GM12878 (cell line): ENCODE measurements around the gene SRRM2. TPM values are rescaled to one million over a fixed set of nuclear protein-coding genes. Genes with fewer than 3 reads are reported as not detected.

Experiments used
- ATAC-seq: fragments of 200-7000 bp; cut with Tn5 transposase; 3 replicates; pipeline ENCODE4 v1.9.1; 2020; ENCODE audit warnings: mild to moderate bottlenecking, moderate library complexity
- BruUV-seq: library from RNA; stranded (reverse); fragments of 400-500 nt; replicated peaks from 2 replicates; lab custom pipeline; 2021; lab: Mats Ljungman, UMichigan
- CTCF ChIA-PET: fragments of 300-600 bp; sonication (Branson Sonifier 250); formaldehyde crosslinking; extraction: SDS; loops from one replicate; lab custom pipeline; 2021; ENCODE audit warnings: inconsistent platforms; lab: Yijun Ruan, JAX
- POLR2A ChIA-PET: fragments of 350-600 bp; formaldehyde crosslinking; extraction: SDS; loops from one replicate; lab custom pipeline; 2021; ENCODE audit warnings: inconsistent platforms; lab: Charles Lee
- RAD21 ChIA-PET: fragments of 300-600 bp; sonication (Branson Sonifier 250); formaldehyde crosslinking; loops from one replicate; lab custom pipeline; 2023; ENCODE audit warnings: antibody characterized with exemption; ENCODE audit not compliant: unreplicated experiment; lab: Charles Lee
- SMC1A ChIA-PET: fragments of 300-600 bp; sonication (Branson Sonifier 250); formaldehyde crosslinking; loops from one replicate; lab custom pipeline; 2023; ENCODE audit not compliant: unreplicated experiment, uncharacterized antibody; lab: Charles Lee
- DNase-seq: peaks from one replicate; pipeline ENCODE4 v3.0.0-alpha.2; 2011; ENCODE audit warnings: low read depth, low spot score
- FAIRE-seq: peaks from 3 replicates; lab custom pipeline; 2011; peaks lifted over from hg19 to GRCh38; lab: Jason Lieb, UNC
- H2AFZ ChIP-seq: 2 replicates; pipeline ENCODE4 v1.6.0; 2011; ENCODE audit warnings: low read depth, low read length, control low read depth; ENCODE audit not compliant: control insufficient read depth
- H3K27ac ChIP-seq: 2 replicates; pipeline ENCODE4 v1.5.1; 2011; ENCODE audit warnings: control low read depth; ENCODE audit not compliant: control insufficient read depth, insufficient read depth
- H3K27me3 ChIP-seq, 2 experiments: replicated peaks in 1 of 2; 2 replicates each; pipeline versions ENCODE4 v1.6.0 to v1.6.1; 2011; ENCODE audit warnings: low read length in 1 of 2; ENCODE audit not compliant: control insufficient read depth in 2 of 2, insufficient read depth in 2 of 2
- H3K36me3 ChIP-seq, 2 experiments: 2 replicates each; pipeline ENCODE4 v1.5.1; 2011; ENCODE audit warnings: low read length in 1 of 2; ENCODE audit not compliant: control insufficient read depth in 2 of 2, insufficient read depth in 2 of 2
- H3K4me1 ChIP-seq: 2 replicates; pipeline ENCODE4 v1.6.1; 2011; ENCODE audit warnings: mild to moderate bottlenecking, low read length, moderate library complexity, mixed read lengths; ENCODE audit not compliant: control insufficient read depth, insufficient read depth
- H3K4me2 ChIP-seq: 2 replicates; pipeline ENCODE4 v1.6.0; 2011; ENCODE audit warnings: control low read depth; ENCODE audit not compliant: control insufficient read depth, insufficient read depth
- H3K4me3 ChIP-seq: fragments of 200-600 bp; sonication (generic); 2 replicates; pipeline ENCODE4 v1.5.1; 2016
- H3K79me2 ChIP-seq: 2 replicates; pipeline ENCODE4 v1.6.0; 2011; ENCODE audit warnings: low read length; ENCODE audit not compliant: control insufficient read depth, insufficient read depth
- H3K9ac ChIP-seq: 2 replicates; pipeline ENCODE4 v1.8.0; 2011; ENCODE audit warnings: low read length, control low read depth, mixed read lengths; ENCODE audit not compliant: control insufficient read depth, insufficient read depth
- H3K9me3 ChIP-seq: replicated peaks from 3 replicates; pipeline ENCODE4 v1.5.1; 2011; ENCODE audit warnings: mild to moderate bottlenecking, low read length; ENCODE audit not compliant: control insufficient read depth, insufficient read depth
- H4K20me1 ChIP-seq: 2 replicates; pipeline ENCODE4 v1.6.0; 2011; ENCODE audit not compliant: control insufficient read depth, insufficient read depth
- ASH2L ChIP-seq: fragments of 300-600, 200-600 bp; sonication (generic); IDR thresholded peaks from 2 replicates; pipeline ENCODE4 v1.6.1; 2017; ENCODE audit warnings: low read depth, mild to moderate bottlenecking, borderline replicate concordance
- CBFB ChIP-seq: IDR thresholded peaks from 2 replicates; pipeline ENCODE4 v1.6.1; 2016; ENCODE audit warnings: antibody characterized with exemption, low read depth
- CHD2 ChIP-seq: IDR thresholded peaks from 2 replicates; pipeline ENCODE4 v1.6.1; 2011; ENCODE audit warnings: low read depth, low read length, improper control_type of control experiment, borderline replicate concordance
- EZH2 ChIP-seq: IDR thresholded peaks from 2 replicates; pipeline ENCODE4 v1.6.1; 2012; ENCODE audit warnings: low read depth, mild to moderate bottlenecking, control low read depth, inconsistent platforms, low read length, borderline replicate concordance; ENCODE audit not compliant: control insufficient read depth
- GABPA ChIP-seq: IDR thresholded peaks from 2 replicates; pipeline ENCODE4 v1.6.1; 2014; ENCODE audit warnings: antibody characterized with exemption, low read depth, mild to moderate bottlenecking, inconsistent platforms
- HDAC2 ChIP-seq: fragments of 200-600 bp; sonication (generic); IDR thresholded peaks from 2 replicates; pipeline ENCODE4 v1.6.1; 2017
- KLF5 ChIP-seq: fragments of 450-650 bp; IDR thresholded peaks from 2 replicates; pipeline ENCODE4 v1.6.1; 2014; ENCODE audit warnings: mild to moderate bottlenecking; ENCODE audit not compliant: partially characterized antibody
- POLR2AphosphoS5 ChIP-seq: IDR thresholded peaks from 2 replicates; pipeline ENCODE4 v1.6.1; 2011; ENCODE audit warnings: mild to moderate bottlenecking, low read length, inconsistent platforms
- RAD51 ChIP-seq: fragments of 450-650 bp; IDR thresholded peaks from 2 replicates; pipeline ENCODE4 v1.6.1; 2016; ENCODE audit warnings: moderate library complexity, mild to moderate bottlenecking, inconsistent platforms
- RCOR1 ChIP-seq: conservative IDR thresholded peaks from 2 replicates; pipeline ENCODE4 v1.6.1; 2012; ENCODE audit warnings: low read depth, low read length, improper control_type of control experiment
- SIN3A ChIP-seq: IDR thresholded peaks from 2 replicates; pipeline ENCODE4 v1.6.1; 2012; ENCODE audit warnings: low read depth, low read length, improper control_type of control experiment
- SUPT20H ChIP-seq: IDR thresholded peaks from 2 replicates; pipeline ENCODE4 v1.6.1; 2011; ENCODE audit warnings: low read depth, mild to moderate bottlenecking, low read length, moderate library complexity, borderline replicate concordance; ENCODE audit not compliant: control insufficient read depth
- WGBS: methylation state at CpG from one replicate; pipeline ENCODE4 v1.1.6; 2016; ENCODE audit warnings: low lambda C conversion rate; ENCODE audit not compliant: insufficient replicate concordance, insufficient coverage; ENCODE audit errors: missing lambda C conversion rate; 5-methylcytosine and 5-hydroxymethylcytosine counted together
- in situ Hi-C: fragments of 300-500 bp; cut with MboI; formaldehyde crosslinking; loops from 9 replicates; pipeline ENCODE4 v1.14.3; 2018; ENCODE audit warnings: mixed read lengths
- intact Hi-C: fragments of 100-400 bp; cut with micrococcal nuclease; formaldehyde crosslinking; loops from one replicate; pipeline ENCODE4 v1.14.2; 2022; ENCODE audit not compliant: unreplicated experiment
- polyA plus RNA-seq, 11 experiments: library from polyadenylated mRNA; depleted of rRNA in 4 of 11; unstranded in 6 of 11; stranded (reverse) in 5 of 11; fragments of >200 nt; fragmentation: Nextera tagmentation in 4 of 11; fragmentation: Illumina TruSeq in 1 of 11; extraction: Ambion mirVana in 4 of 11; extraction: Trizol in 1 of 11; gene quantifications; 1 replicate in 1 of 11; 2 replicates in 10 of 11; pipeline versions ENCODE4 v1.2.1 to v1.2.3, GENCODE V29; 2011 to 2016; ENCODE audit warnings: inconsistent platforms in 2 of 11, missing spikeins in 2 of 11, low read depth in 1 of 11
- total RNA-seq, 4 experiments: library from RNA; depleted of rRNA in 3 of 4; stranded (reverse); fragments of >200 nt in 3 of 4; fragmentation: Illumina TruSeq in 1 of 4; extraction: Trizol in 1 of 4; gene quantifications; 2 replicates each; pipeline versions ENCODE4 v1.2.1 to v1.2.3, GENCODE V29; 2013 to 2021
- TF ChIP-seq, protein P1 (sequence below): fragments of 450-650 bp; IDR thresholded peaks from 2 replicates; pipeline ENCODE4 v1.6.1; 2017; ENCODE audit warnings: low read depth, mild to moderate bottlenecking, moderate library complexity
- TF ChIP-seq, protein P2 (sequence below): fragments of 150-350 bp; IDR thresholded peaks from 2 replicates; pipeline ENCODE4 v1.6.1; 2016; ENCODE audit warnings: low read depth, low read length
- TF ChIP-seq, protein P3 (sequence below): IDR thresholded peaks from 2 replicates; pipeline ENCODE4 v1.6.1; 2012; ENCODE audit warnings: low read depth, low read length, improper control_type of control experiment

Gene SRRM2
- total and polyA plus RNA-seq, 10 of the 15 experiments (the other 5 are each of a cell fraction or from before 2014, with no cell fraction given) = 30.1 to 502 (median 196) TPM

DNA sequence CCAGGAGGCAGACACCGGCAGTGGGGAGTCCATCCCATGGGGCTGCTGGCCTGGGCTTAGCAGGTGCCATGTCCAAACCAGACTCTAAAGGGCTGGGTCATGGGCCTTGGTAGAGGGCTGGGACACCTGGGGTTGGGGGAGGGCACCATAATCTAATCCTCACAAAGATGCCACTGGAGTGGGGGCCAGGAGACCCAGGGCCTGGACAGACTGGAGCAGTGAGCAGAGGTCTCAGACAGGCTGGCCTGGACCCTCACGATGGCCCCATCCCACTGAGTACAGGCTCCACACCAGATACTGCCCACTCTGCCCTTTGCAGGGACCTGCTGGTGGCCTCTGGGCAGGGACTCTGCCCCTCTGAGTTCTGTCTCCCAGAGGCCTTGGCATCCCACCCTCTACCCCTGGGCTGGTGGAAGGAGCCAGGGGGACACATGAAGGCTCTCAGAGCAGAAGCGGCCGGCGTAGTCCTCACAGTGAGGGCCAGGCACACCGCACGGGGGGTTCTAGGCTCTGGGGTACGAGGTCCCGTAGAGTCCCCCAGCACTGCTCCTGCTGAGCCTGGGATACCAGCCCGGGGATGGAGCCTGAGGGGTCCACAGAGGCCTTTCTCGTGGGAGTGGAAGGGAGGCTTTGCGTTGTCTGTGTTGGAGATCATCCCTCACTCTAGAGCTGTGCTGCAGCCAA, 10.0 kb upstream of the SRRM2 start:
- H4K20me1 ChIP-seq = no peaks in the 10 kb centered on the region; the same call in 1 of the 2 replicates
- ChIA-PET POLR2A (no interaction called here), CTCF (no interaction called here), SMC1A (no interaction called here), RAD21 (no interaction called here)
- BruUV-seq = no TSS peak
- intact Hi-C loops = no loop called here
- H3K27me3 ChIP-seq = no peaks in the 10 kb centered on the region
- no peaks in the 10 kb centered on the region for H3K4me1 ChIP-seq
- DNase-seq (no peak), FAIRE-seq (no peak), ATAC-seq (no peak)
- no peak overlapping the region for H2AFZ ChIP-seq
- H3K4me3 ChIP-seq = no peak overlapping the region
- H3K4me2 ChIP-seq = no peak overlapping the region
- WGBS = 55% methylated on average over 12 of the region's 12 CpGs
- H3K9ac ChIP-seq = no peak overlapping the region
- H3K79me2 ChIP-seq = no peaks in the 10 kb centered on the region
- H3K27ac ChIP-seq = no peak overlapping the region
- H3K36me3 ChIP-seq = no peaks in the 10 kb centered on the region
- TF ChIP-seq ASH2L (no peak), RCOR1 (no peak), SUPT20H (no peak), HDAC2 (no peak), POLR2AphosphoS5 (no peak), EZH2 (no peak), SIN3A (no peak), GABPA (no peak), RAD51 (no peak), KLF5 (no peak), CHD2 (no peak), CBFB (no peak)
- TF ChIP-seq, protein P1, sequence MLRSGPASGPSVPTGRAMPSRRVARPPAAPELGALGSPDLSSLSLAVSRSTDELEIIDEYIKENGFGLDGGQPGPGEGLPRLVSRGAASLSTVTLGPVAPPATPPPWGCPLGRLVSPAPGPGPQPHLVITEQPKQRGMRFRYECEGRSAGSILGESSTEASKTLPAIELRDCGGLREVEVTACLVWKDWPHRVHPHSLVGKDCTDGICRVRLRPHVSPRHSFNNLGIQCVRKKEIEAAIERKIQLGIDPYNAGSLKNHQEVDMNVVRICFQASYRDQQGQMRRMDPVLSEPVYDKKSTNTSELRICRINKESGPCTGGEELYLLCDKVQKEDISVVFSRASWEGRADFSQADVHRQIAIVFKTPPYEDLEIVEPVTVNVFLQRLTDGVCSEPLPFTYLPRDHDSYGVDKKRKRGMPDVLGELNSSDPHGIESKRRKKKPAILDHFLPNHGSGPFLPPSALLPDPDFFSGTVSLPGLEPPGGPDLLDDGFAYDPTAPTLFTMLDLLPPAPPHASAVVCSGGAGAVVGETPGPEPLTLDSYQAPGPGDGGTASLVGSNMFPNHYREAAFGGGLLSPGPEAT = no peak
- TF ChIP-seq, protein P2, sequence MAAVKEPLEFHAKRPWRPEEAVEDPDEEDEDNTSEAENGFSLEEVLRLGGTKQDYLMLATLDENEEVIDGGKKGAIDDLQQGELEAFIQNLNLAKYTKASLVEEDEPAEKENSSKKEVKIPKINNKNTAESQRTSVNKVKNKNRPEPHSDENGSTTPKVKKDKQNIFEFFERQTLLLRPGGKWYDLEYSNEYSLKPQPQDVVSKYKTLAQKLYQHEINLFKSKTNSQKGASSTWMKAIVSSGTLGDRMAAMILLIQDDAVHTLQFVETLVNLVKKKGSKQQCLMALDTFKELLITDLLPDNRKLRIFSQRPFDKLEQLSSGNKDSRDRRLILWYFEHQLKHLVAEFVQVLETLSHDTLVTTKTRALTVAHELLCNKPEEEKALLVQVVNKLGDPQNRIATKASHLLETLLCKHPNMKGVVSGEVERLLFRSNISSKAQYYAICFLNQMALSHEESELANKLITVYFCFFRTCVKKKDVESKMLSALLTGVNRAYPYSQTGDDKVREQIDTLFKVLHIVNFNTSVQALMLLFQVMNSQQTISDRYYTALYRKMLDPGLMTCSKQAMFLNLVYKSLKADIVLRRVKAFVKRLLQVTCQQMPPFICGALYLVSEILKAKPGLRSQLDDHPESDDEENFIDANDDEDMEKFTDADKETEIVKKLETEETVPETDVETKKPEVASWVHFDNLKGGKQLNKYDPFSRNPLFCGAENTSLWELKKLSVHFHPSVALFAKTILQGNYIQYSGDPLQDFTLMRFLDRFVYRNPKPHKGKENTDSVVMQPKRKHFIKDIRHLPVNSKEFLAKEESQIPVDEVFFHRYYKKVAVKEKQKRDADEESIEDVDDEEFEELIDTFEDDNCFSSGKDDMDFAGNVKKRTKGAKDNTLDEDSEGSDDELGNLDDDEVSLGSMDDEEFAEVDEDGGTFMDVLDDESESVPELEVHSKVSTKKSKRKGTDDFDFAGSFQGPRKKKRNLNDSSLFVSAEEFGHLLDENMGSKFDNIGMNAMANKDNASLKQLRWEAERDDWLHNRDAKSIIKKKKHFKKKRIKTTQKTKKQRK = no peak
- TF ChIP-seq, protein P3, sequence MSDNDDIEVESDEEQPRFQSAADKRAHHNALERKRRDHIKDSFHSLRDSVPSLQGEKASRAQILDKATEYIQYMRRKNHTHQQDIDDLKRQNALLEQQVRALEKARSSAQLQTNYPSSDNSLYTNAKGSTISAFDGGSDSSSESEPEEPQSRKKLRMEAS = no peak
- TF ChIP-seq, all 136 proteins: peak for 0
- no peaks in the 10 kb centered on the region for H3K9me3 ChIP-seq
- in situ Hi-C loops = no loop called here
